Ureter (tissue), 1 donor: ENCODE results near the gene SCN2A. TPM values are rescaled to one million over a fixed set of nuclear protein-coding genes. Genes with fewer than 3 reads are reported as not detected.

Experiments
- DNase-seq: peaks from one replicate; pipeline ENCODE4 v3.0.0-alpha.2; 2020; ENCODE audit warnings: low spot score
- total RNA-seq: library from RNA; stranded (reverse); gene quantifications from one replicate; pipeline ENCODE4 v1.2.4, GENCODE V29; 2023
- donor health status: DM: yes; HTN: yes; CAD: no.

The SCN2A gene
- total RNA-seq, 1 donor from 2014 or later = 0.29 TPM

DNA sequence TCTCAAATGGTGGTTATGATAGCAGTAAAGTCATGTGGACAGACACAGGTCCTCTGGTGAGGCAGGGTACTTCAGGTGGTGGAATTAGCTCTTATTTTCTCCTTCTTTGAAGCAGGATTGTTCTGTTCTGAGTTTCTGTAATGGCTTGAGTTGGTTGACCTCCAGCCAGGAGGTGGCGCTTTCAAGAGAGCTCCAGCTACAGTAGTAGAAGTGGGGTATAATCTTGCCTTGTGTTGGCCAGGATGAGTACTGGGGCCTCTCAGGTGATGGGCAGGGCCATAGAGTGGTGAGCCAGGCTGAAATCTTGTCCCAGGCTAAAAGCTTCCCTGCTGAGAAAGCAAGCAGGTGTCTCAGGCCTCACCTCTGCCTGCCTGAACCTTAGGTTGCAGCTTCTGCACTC, 177.8 kb downstream of the SCN2A start:
- DNase-seq = no peak

DNA sequence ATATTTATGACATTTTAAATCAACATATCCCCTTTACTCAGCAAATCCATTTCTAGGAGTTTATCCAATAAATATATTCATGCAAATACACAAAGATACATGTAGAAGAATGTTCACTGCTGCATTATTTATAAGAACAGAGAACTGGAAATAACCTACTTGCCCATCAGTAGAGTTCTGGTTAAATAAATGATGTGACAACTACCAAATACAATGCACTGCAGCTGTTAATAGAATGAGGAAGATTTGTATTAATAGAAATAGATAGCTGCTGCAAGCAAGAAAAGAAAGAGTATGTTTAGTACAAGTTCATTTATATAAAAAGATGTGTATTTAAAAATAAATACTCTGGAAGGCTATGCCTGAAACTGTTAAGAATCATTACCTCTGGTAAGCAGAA, 181.0 kb downstream of the SCN2A start:
- no peak for DNase-seq

DNA sequence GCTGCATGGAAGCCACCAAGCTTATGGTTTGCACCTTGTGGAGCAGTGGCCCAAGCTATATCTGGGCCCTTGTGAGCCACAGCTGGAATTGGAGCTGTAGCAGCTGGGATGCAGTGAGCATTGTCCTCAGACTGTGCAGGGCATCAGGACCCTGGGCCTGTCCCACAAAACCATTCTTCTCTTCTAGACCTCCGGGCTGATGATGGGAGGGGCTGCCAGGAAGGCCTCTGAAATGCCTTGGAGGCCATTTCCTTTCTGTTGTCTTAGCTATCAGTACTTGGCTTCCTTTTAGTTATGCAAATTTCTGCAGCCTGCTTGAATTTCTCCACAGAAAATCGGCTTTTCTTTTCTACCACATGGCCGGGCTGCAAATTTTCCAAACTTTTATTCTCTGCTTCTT, 183.9 kb downstream of the SCN2A start:
- no peak for DNase-seq

DNA sequence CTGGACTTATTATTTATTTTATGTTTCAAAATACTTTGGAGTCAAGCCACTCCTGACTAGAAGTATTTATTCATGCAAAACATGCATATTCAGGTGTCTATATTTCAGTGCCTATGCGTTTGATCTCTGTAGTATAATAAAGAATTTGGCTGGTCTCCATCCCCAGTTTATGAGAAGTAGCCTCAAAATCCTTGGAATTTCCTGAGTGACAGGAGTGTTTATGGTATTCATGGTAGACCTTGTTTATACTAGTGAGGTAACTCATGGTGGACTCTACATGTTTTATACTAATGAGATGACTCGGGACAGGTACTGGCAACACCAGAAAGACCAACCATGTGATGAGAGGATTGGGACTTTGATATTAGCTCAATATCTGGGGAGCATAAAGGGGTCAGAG, 186.3 kb downstream of the SCN2A start:
- DNase-seq = no peak

DNA sequence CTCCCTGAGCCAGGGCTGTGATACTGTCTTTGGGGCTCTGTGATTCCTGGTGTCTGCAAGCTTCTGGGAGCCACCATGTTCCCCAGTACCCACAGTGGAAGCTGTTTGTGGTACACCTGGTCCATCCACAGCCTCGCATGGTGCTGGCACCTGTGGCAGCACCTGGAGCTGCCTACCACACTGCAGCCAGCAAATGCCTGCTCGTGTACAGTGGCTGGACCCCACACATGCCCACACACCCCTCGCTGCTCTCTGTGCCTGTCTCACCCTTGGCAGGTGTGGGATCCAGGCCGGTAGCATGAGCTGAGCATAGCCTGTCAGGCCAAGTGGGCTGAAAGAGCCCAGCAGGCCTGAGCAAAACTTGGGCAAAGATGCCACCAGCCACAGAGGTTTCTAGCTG, 188.5 kb downstream of the SCN2A start:
- DNase-seq = no peak

DNA sequence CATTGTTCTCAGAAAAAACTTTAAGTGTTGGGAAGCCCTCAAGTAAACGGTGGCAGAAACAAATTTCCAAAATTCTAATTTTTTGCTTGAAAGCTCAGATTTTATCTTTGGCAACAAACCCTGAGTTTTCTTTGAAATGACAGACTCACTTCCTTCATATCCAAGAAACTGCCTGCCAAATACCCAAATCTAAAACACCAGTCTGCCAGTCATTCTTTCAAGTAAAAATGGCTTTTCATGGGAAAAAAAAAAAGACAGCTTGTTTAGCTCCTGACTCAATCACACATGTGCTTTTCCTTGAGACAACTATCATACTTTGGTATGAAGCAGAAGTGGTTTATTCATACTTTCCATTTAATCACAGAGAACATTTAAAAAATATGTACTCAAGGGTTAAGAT, 189.7 kb downstream of the SCN2A start:
- no peak for DNase-seq

DNA sequence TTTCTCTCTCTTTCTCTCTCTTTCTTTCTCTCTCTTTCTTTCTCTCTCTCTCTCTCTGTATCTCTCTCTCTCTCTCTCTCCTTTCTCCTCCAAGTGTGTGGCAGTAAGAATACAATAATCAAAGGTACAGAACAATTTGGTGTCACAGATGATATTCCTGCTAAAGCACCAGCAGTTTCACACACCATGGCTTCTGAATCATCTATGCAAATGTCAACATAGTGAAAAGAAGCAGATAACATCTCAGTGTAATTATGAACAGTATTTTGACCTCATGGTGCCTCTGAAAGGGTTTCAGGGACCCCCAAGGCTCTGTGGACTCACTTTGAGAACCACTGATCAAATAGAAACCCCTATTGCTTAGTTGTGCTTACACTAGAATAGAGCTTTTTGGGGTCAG, 191.8 kb downstream of the SCN2A start:
- DNase-seq = no peak

DNA sequence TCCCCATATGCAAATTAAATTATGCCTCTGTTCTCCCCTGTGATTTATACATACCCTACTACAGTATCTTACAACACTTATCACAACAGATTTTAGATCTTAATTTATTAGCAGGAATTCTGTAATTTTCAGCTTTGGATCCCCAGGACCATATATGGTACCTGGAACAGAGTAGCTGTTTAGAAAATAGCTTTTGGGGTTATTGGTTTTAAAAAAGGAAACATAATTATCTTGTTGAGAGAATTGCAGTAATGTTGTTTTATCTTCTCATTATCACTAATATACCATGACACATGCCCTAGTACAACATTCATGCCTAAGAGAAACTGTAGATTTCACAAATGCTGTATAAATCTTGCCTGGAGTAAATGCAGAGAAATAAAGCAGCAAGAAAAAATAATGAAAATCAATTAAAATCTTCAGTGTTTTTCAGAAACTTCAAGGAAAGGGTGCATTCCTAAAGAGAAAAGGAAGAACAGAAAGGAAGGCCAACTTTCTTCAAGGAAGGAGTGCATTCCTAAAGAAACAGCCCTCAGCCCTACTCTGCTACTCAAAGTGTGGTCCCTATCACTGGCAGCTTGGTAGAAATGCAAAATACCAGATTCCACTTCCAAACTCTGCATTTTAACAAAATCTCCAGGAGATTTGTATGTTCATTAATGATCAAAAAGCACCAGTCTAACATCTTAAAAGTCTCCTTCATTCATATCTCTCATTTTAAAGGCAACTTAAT, 193.2 kb downstream of the SCN2A start:
- no peak for DNase-seq

DNA sequence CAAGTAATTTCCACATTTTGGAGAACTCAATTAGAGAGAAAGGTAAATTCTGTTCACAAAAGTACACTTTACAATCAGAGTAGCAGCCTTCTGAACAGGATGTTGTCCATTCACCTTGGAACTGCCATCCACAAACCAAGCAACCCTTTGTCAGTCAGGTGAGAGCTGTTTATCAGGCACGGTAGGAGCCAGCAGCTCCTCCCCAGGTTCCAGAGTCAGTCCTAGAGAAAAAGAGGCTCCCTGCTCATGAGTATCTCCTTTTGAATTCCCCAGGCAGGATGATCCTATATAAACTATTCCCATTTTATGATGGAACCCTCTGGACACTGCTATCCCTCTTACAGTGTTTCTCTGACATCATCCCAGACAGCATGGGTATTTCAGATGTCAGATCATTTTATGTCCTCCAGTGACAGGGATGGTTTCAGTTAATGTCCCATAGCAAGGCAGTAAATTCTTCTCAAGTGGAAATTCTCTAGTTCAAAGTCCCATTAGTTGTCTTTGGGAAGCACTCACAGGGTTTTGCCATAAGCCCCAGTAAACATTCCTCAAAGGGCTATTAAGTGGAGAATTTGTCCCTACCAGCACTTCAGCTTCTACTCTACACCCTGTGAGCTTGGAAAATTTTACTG, 195.8 kb downstream of the SCN2A start:
- no peak for DNase-seq

DNA sequence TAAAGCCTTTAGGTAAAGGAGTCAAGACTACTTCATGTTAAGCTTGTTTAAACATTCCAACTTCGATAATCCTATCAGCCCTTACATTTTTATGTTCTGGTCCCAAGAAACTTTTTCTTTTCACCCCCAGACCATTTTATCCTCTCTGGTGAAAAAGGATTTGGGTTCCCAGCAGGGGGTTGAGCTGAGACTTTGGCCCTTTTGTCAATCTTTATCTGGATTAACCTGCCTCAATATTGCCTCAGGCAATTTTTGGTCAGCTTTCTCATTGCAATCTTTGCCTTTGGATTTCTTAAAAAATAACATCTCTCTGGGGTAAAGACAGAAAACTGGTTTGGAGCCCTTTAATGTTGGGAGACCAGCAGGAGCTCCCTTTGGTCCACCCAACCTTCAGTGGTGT, 196.4 kb downstream of the SCN2A start:
- no peak for DNase-seq

DNA sequence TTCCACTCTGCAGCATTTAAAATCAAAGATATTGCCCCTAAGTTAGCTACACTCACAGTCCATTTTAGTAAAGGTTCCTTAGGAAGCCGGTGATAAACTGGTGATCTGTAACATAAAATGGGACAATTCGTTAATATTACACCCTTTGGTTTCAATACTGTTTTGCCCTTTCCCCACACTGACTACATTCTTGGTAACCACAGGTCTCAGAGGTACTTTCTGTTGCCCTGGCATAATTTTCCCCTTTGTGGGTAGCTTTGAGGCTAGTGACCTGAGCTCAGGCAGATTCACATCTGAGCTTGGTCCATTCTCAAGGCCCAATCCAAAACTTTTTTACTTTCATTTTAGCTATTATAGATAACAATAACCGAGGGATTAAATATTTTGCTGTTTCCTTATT, 197.3 kb downstream of the SCN2A start:
- no peak for DNase-seq

DNA sequence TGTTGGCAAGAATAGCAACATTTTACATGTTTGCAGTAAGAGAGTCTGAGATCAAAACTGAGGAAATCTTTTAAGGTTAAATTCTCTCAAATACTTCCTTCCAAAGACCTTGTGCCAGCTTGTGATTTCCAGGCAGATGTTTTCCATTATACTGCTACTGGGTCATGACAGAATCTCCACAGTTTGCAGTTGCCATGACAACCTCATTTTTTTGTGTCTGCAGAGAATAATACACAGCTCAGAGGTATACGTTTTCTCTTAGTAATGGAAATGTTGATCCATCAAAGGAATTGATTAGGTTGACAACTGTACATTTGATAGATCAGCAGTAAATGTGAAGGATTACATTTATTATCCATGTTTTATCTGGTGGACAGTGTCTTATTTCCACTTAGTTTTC, 201.2 kb downstream of the SCN2A start:
- no peak for DNase-seq

Other genes starting within 250 kb of the SCN2A start
- gene SCN3A, start 35.4 kb upstream of the SCN2A start, total RNA-seq = 0.83 TPM
- 6.4 TPM for gene CSRNP3, start 230.3 kb downstream of the SCN2A start, total RNA-seq